Measurements from ENCODE around the gene OR1C1.
"Not testable (repeated sequence)": the region's sequence is repeated elsewhere in the genome, so short reads cannot be mapped to it uniquely, and the experiment has no call there.

The OR1C1 gene

GRCh38 chr1:247760456-247760855 is at the start of gene OR1C1:
OR1C1 (minus strand) TSS chr1:247760556; CDS start chr1:247758406, 2,150 bp downstream.
- in situ Hi-C loops (cut with HindIII; ENCODE audit: low pct_ligation_motif_present, low pct_unique_long_range_greater_than_20kb, low sequenced_read_pairs), result no loop called here
- DNase-seq, result no peak

GRCh38 chr1:247797518-247797917 is 37.2 kb upstream of the OR1C1 start:
- in situ Hi-C loops (cut with HindIII; ENCODE audit: low pct_ligation_motif_present, low pct_unique_long_range_greater_than_20kb, low sequenced_read_pairs), result no loop called here
- no peak for DNase-seq

- no peak for DNase-seq
- in situ Hi-C loops (cut with HindIII; ENCODE audit: low pct_ligation_motif_present, low pct_unique_long_range_greater_than_20kb, low sequenced_read_pairs), result no loop called here
Observed at GRCh38 chr1:247769603-247770002, 9.2 kb upstream of the OR1C1 start.

GRCh38 chr1:247754311-247754710 is 6.0 kb downstream of the OR1C1 start:
- in situ Hi-C loops (cut with HindIII; ENCODE audit: low pct_ligation_motif_present, low pct_unique_long_range_greater_than_20kb, low sequenced_read_pairs); DNase-seq: not testable (repeated sequence)

- in situ Hi-C loops (cut with HindIII; ENCODE audit: low pct_ligation_motif_present, low pct_unique_long_range_greater_than_20kb, low sequenced_read_pairs), result no loop called here
- no peak for DNase-seq
Observed at GRCh38 chr1:247749870-247750269, 10.5 kb downstream of the OR1C1 start.

GRCh38 chr1:247748041-247748440 is 12.3 kb downstream of the OR1C1 start, which contains the start of gene OR14A2:
OR14A2 (minus strand) TSS chr1:247748141.
- no peak for DNase-seq
- in situ Hi-C loops (cut with HindIII; ENCODE audit: low pct_ligation_motif_present, low pct_unique_long_range_greater_than_20kb, low sequenced_read_pairs), result no loop called here

GRCh38 chr1:247747616-247748015 is 12.7 kb downstream of the OR1C1 start:
- no peak for DNase-seq
- in situ Hi-C loops (cut with HindIII; ENCODE audit: low pct_ligation_motif_present, low pct_unique_long_range_greater_than_20kb, low sequenced_read_pairs), result no loop called here

- no peak for DNase-seq
- in situ Hi-C loops (cut with HindIII; ENCODE audit: low pct_ligation_motif_present, low pct_unique_long_range_greater_than_20kb, low sequenced_read_pairs), result no loop called here
Observed at GRCh38 chr1:247746391-247746935, 13.9 kb downstream of the OR1C1 start.

GRCh38 chr1:247742215-247742760 is 18.1 kb downstream of the OR1C1 start:
- in situ Hi-C loops (cut with HindIII; ENCODE audit: low pct_ligation_motif_present, low pct_unique_long_range_greater_than_20kb, low sequenced_read_pairs); DNase-seq: not testable (repeated sequence)

GRCh38 chr1:247741756-247742155 is 18.6 kb downstream of the OR1C1 start:
- DNase-seq, result no peak
- in situ Hi-C loops (cut with HindIII; ENCODE audit: low pct_ligation_motif_present, low pct_unique_long_range_greater_than_20kb, low sequenced_read_pairs), result no loop called here

GRCh38 chr1:247740721-247741120 is 19.6 kb downstream of the OR1C1 start:
- DNase-seq, result no peak
- in situ Hi-C loops (cut with HindIII; ENCODE audit: low pct_ligation_motif_present, low pct_unique_long_range_greater_than_20kb, low sequenced_read_pairs), result no loop called here

- no peak for DNase-seq
Observed at GRCh38 chr1:247738315-247738714, 22.0 kb downstream of the OR1C1 start, which contains the start of gene OR14K1. OR14K1 (plus strand) TSS chr1:247738615; CDS start chr1:247738615, 0 bp downstream.

GRCh38 chr1:247721222-247721621 is 39.1 kb downstream of the OR1C1 start:
- in situ Hi-C loops (cut with HindIII; ENCODE audit: low pct_ligation_motif_present, low pct_unique_long_range_greater_than_20kb, low sequenced_read_pairs), result no loop called here
- no peak for DNase-seq

More at GRCh38 chr1:247738315-247738714, 22.0 kb downstream of the OR1C1 start, which contains the start of gene OR14K1:
- in situ Hi-C loops (cut with HindIII; ENCODE audit: low pct_ligation_motif_present, low pct_unique_long_range_greater_than_20kb, low sequenced_read_pairs), result no loop called here

GRCh38 chr1:247716546-247716945 is 43.8 kb downstream of the OR1C1 start, which contains the start of gene OR6F1:
OR6F1 (minus strand) TSS chr1:247716646; CDS start chr1:247712755, 3,891 bp downstream.
- in situ Hi-C loops (cut with HindIII; ENCODE audit: low pct_ligation_motif_present, low pct_unique_long_range_greater_than_20kb, low sequenced_read_pairs), result no loop called here
- no peak for DNase-seq

GRCh38 chr1:247713753-247714152 is 46.6 kb downstream of the OR1C1 start:
- DNase-seq, result no peak
- in situ Hi-C loops (cut with HindIII; ENCODE audit: low pct_ligation_motif_present, low pct_unique_long_range_greater_than_20kb, low sequenced_read_pairs), result no loop called here

- DNase-seq; in situ Hi-C loops (cut with HindIII; ENCODE audit: low pct_ligation_motif_present, low pct_unique_long_range_greater_than_20kb, low sequenced_read_pairs): not testable (repeated sequence)
Observed at GRCh38 chr1:247710681-247711080, 49.7 kb downstream of the OR1C1 start.
